Nucleus accumbens (tissue), 56 donors: ENCODE measurements around the gene PPM1E.
"Not testable (repeated sequence)": the region's sequence is repeated elsewhere in the genome, so short reads cannot be mapped to it uniquely, and the experiment has no call there.

Experiments used
- DNase-seq, 56 donors: peaks; one replicate each; lab custom pipeline; 2025; lab: John Stamatoyannopoulos, UW

The PPM1E gene

GRCh38 chr17:58831780-58832179 is 76.1 kb downstream of the PPM1E start:
- no peak for DNase-seq

GRCh38 chr17:58832514-58832913 is 76.9 kb downstream of the PPM1E start:
- DNase-seq: no peak

- DNase-seq: no peak
These were observed 82.0 kb downstream of the PPM1E start for GRCh38 chr17:58837699-58838098.

- no peak for DNase-seq
These were observed 85.4 kb downstream of the PPM1E start for GRCh38 chr17:58840820-58841612.

- DNase-seq: not testable (repeated sequence)
These were observed 90.8 kb downstream of the PPM1E start for GRCh38 chr17:58846413-58846812.

- not testable (repeated sequence) for DNase-seq
These were observed 94.5 kb downstream of the PPM1E start for GRCh38 chr17:58850106-58850505.

GRCh38 chr17:58865301-58865700 is 109.6 kb downstream of the PPM1E start:
- no peak for DNase-seq

- no peak for DNase-seq
These were observed 115.1 kb downstream of the PPM1E start for GRCh38 chr17:58870747-58871146.

- no peak for DNase-seq
These were observed 118.3 kb downstream of the PPM1E start for GRCh38 chr17:58873926-58874325.

- DNase-seq: no peak
These were observed 119.6 kb downstream of the PPM1E start for GRCh38 chr17:58875261-58875660.

- DNase-seq: no peak
These were observed 128.5 kb downstream of the PPM1E start for GRCh38 chr17:58884161-58884560.

GRCh38 chr17:58886514-58886913 is 130.9 kb downstream of the PPM1E start:
- DNase-seq: no peak

- DNase-seq: no peak
These were observed 134.3 kb downstream of the PPM1E start for GRCh38 chr17:58889928-58890327.

GRCh38 chr17:58899191-58899590 is 143.5 kb downstream of the PPM1E start:
- no peak for DNase-seq

- DNase-seq: no peak
These were observed 146.7 kb downstream of the PPM1E start for GRCh38 chr17:58902322-58902721.

GRCh38 chr17:58911741-58912343 is 156.2 kb downstream of the PPM1E start:
- DNase-seq: no peak

- DNase-seq: no peak
These were observed 157.9 kb downstream of the PPM1E start for GRCh38 chr17:58913552-58913951.

- no peak for DNase-seq
These were observed 158.5 kb downstream of the PPM1E start for GRCh38 chr17:58913971-58914769.

GRCh38 chr17:58917228-58917627 is 161.6 kb downstream of the PPM1E start:
- DNase-seq: no peak

- DNase-seq: no peak
These were observed 162.4 kb downstream of the PPM1E start for GRCh38 chr17:58918072-58918471.

GRCh38 chr17:58918884-58919283 is 163.2 kb downstream of the PPM1E start:
- DNase-seq: no peak
